K562 (cell line): ENCODE results near the gene CGNL1. TPM values are rescaled to one million over a fixed set of nuclear protein-coding genes. Genes with fewer than 3 reads are reported as not detected.

ENCODE experiments used
- ATAC-seq: fragments of 200-7000 bp; cut with Tn5 transposase; 3 replicates; pipeline ENCODE4 v1.9.1; 2020; ENCODE audit warnings: moderate library complexity
- BruUV-seq: library from RNA; stranded (reverse); fragments of 400-500 nt; replicated peaks from 2 replicates; lab custom pipeline; 2021; lab: Mats Ljungman, UMichigan
- CTCF ChIA-PET: fragments of 300-600 bp; formaldehyde crosslinking; extraction: SDS; loops from one replicate; lab custom pipeline; 2021; ENCODE audit warnings: low intra/inter-chr PET ratio; lab: Yijun Ruan, JAX
- POLR2A ChIA-PET: fragments of 300-600, 350-650 bp; sonication (Branson Sonifier 250); formaldehyde crosslinking; extraction: SDS; loops from one replicate; lab custom pipeline; 2021; ENCODE audit warnings: antibody characterized with exemption, inconsistent platforms; lab: Yijun Ruan, JAX
- DNase-seq, 4 experiments: peaks; one replicate each; pipeline versions ENCODE4 v3.0.0 to v3.0.0-alpha.2; 2011 to 2018; ENCODE audit warnings: low spot score in 3 of 4, mixed read lengths in 3 of 4; ENCODE audit errors: extremely low read depth in 1 of 4
- FAIRE-seq: peaks from 2 replicates; lab custom pipeline; 2011; peaks lifted over from hg19 to GRCh38; lab: Jason Lieb, UNC
- H2AFZ ChIP-seq: 2 replicates; pipeline ENCODE4 v1.6.0; 2011; ENCODE audit warnings: low read depth, low read length, control low read depth, inconsistent platforms
- H3K27ac ChIP-seq: fragments of 200-600 bp; 3 replicates; pipeline ENCODE4 v1.8.0; 2011; ENCODE audit warnings: low read depth, mild to moderate bottlenecking, control low read depth, inconsistent platforms, low read length, moderate library complexity, mixed read lengths; ENCODE audit errors: extremely low read depth
- H3K27me3 ChIP-seq, 2 experiments: fragments of 300-600 bp in 1 of 2; 2 replicates in 1 of 2; 3 replicates in 1 of 2; pipeline versions ENCODE4 v1.6.0 to v1.8.0; 2011; ENCODE audit warnings: inconsistent platforms in 2 of 2, low read length in 2 of 2, mild to moderate bottlenecking in 1 of 2, mixed read lengths in 1 of 2, moderate library complexity in 1 of 2; ENCODE audit not compliant: control insufficient read depth in 2 of 2, insufficient read depth in 2 of 2
- H3K36me3 ChIP-seq: fragments of 300-600 bp; 3 replicates; pipeline ENCODE4 v1.8.0; 2011; ENCODE audit warnings: mild to moderate bottlenecking, low read length, inconsistent platforms; ENCODE audit not compliant: control insufficient read depth, insufficient read depth
- H3K4me1 ChIP-seq, 2 experiments: fragments of 200-600 bp in 1 of 2; replicated peaks in 1 of 2; 2 replicates in 1 of 2; 3 replicates in 1 of 2; pipeline versions ENCODE4 v1.5.1 to v1.8.0; 2011; ENCODE audit warnings: inconsistent platforms in 2 of 2, low read length in 2 of 2, mild to moderate bottlenecking in 1 of 2, mixed read lengths in 1 of 2, moderate library complexity in 1 of 2; ENCODE audit not compliant: control insufficient read depth in 2 of 2, insufficient read depth in 2 of 2
- H3K4me2 ChIP-seq: 2 replicates; pipeline ENCODE4 v1.6.1; 2011; ENCODE audit warnings: low read length, control low read depth, inconsistent platforms, mixed read lengths; ENCODE audit not compliant: insufficient read depth
- H3K4me3 ChIP-seq: fragments of 200-600 bp; sonication (generic), shearing (Covaris generic); 2 replicates; pipeline ENCODE4 v1.5.1; 2016; ENCODE audit warnings: control low read depth, inconsistent platforms
- H3K79me2 ChIP-seq: fragments of 200-600 bp; 3 replicates; pipeline ENCODE4 v1.8.0; 2011; ENCODE audit warnings: low read length, inconsistent platforms; ENCODE audit not compliant: control insufficient read depth, insufficient read depth
- H3K9ac ChIP-seq, 2 experiments: 2 replicates each; pipeline versions ENCODE4 v1.6.0 to v1.6.1; 2011; ENCODE audit warnings: low read depth in 2 of 2, low read length in 2 of 2, control low read depth in 1 of 2, inconsistent platforms in 1 of 2, mild to moderate bottlenecking in 1 of 2, mixed read lengths in 1 of 2; ENCODE audit not compliant: insufficient read depth in 1 of 2
- H3K9me1 ChIP-seq: one replicate; pipeline ENCODE4 v1.6.0; 2011; ENCODE audit warnings: inconsistent platforms, mild to moderate bottlenecking, low read length, moderate library complexity; ENCODE audit not compliant: control insufficient read depth, insufficient read depth
- H3K9me3 ChIP-seq: replicated peaks from 2 replicates; pipeline ENCODE4 v1.5.1; 2011; ENCODE audit warnings: low read depth, low read length, inconsistent platforms; ENCODE audit not compliant: control insufficient read depth, insufficient read depth
- H4K20me1 ChIP-seq: replicated peaks from 2 replicates; pipeline ENCODE4 v1.6.1; 2011; ENCODE audit warnings: low read length, inconsistent platforms, mixed read lengths; ENCODE audit not compliant: control insufficient read depth, insufficient read depth
- HSF4 ChIP-seq: fragments of 250-450 bp; sonication (Bioruptor Pico); IDR thresholded peaks from 2 replicates; pipeline ENCODE4 v2.1.2; 2022; ENCODE audit warnings: mild to moderate bottlenecking, moderate library complexity, borderline replicate concordance
- KDM5B ChIP-seq: fragments of 200-600 bp; sonication (generic); IDR thresholded peaks from 2 replicates; pipeline ENCODE4 v1.6.1; 2012; ENCODE audit warnings: low read depth, mild to moderate bottlenecking, moderate library complexity, low read length, control low read depth, inconsistent platforms; ENCODE audit not compliant: insufficient replicate concordance
- PHB ChIP-seq: fragments of 250-450 bp; sonication (Bioruptor Pico); IDR thresholded peaks from 2 replicates; pipeline ENCODE4 v1.5.0; 2021
- ZFP30 ChIP-seq: fragments of 250-450 bp; sonication (Bioruptor Pico); IDR thresholded peaks from 2 replicates; pipeline ENCODE4 v1.8.0; 2022; ENCODE audit warnings: moderate library complexity, mild to moderate bottlenecking, inconsistent platforms, borderline replicate concordance
- WGBS: fragments of 100-300 bp; shearing (Covaris generic); methylation state at CpG from one replicate; pipeline ENCODE4 v1.1.6; 2016; ENCODE audit warnings: low coverage, mixed read lengths; ENCODE audit not compliant: insufficient coverage; ENCODE audit errors: missing lambda C conversion rate; 5-methylcytosine and 5-hydroxymethylcytosine counted together
- in situ Hi-C: fragments of 300-500 bp; cut with MboI; formaldehyde crosslinking; loops from 4 replicates; pipeline ENCODE4 v1.15.0; 2018; ENCODE audit warnings: inconsistent platforms, mixed read lengths
- intact Hi-C: fragments of 100-400 bp; cut with micrococcal nuclease; formaldehyde crosslinking; loops from 2 replicates; pipeline ENCODE4 v1.14.2; 2022
- polyA plus RNA-seq, 8 experiments: library from polyadenylated mRNA; depleted of rRNA in 4 of 8; stranded (reverse) in 5 of 8; unstranded in 3 of 8; fragments of >200 nt; fragmentation: Nextera tagmentation in 2 of 8; fragmentation: Illumina TruSeq in 1 of 8; extraction: Ambion mirVana in 2 of 8; extraction: Trizol in 1 of 8; gene quantifications; 2 replicates each; pipeline versions ENCODE4 v1.2.1 to v1.2.3, GENCODE V29; 2011 to 2014; ENCODE audit warnings: inconsistent platforms in 1 of 8, missing spikeins in 1 of 8
- total RNA-seq, 7 experiments: library from RNA; depleted of rRNA in 6 of 7; stranded (reverse); fragments of >200 nt in 6 of 7; fragmentation: Illumina TruSeq in 2 of 7; extraction: Trizol in 2 of 7; gene quantifications; 2 replicates each; pipeline versions ENCODE4 v1.2.1 to v1.2.3, GENCODE V29; 2011 to 2021; ENCODE audit warnings: low replicate concordance in 1 of 7
- TF ChIP-seq, protein P1 (sequence below): IDR thresholded peaks from 2 replicates; pipeline ENCODE4 v1.6.1; 2011; ENCODE audit not compliant: insufficient read length; ENCODE audit errors: extremely low read depth
- TF ChIP-seq, protein P2 (sequence below): fragments of 150-350 bp; IDR thresholded peaks from 2 replicates; pipeline ENCODE4 v1.6.1; 2014; ENCODE audit warnings: low read depth, mild to moderate bottlenecking, low read length, borderline replicate concordance
- TF ChIP-seq, protein P3 (sequence below): fragments of 450-650 bp; IDR thresholded peaks from 2 replicates; pipeline ENCODE4 v1.6.1; 2017; ENCODE audit warnings: antibody characterized with exemption
- TF ChIP-seq, protein P4 (sequence below): sonication (generic); formaldehyde crosslinking; IDR thresholded peaks from 2 replicates; pipeline ENCODE4 v1.8.1; 2022; ENCODE audit warnings: missing genetic modification reagents

Gene CGNL1
- total and polyA plus RNA-seq, 9 of the 15 experiments (the other 6 are each of a cell fraction or from before 2014, with no cell fraction given), result 0.01 to 0.07 TPM; not detected in 7

DNA sequence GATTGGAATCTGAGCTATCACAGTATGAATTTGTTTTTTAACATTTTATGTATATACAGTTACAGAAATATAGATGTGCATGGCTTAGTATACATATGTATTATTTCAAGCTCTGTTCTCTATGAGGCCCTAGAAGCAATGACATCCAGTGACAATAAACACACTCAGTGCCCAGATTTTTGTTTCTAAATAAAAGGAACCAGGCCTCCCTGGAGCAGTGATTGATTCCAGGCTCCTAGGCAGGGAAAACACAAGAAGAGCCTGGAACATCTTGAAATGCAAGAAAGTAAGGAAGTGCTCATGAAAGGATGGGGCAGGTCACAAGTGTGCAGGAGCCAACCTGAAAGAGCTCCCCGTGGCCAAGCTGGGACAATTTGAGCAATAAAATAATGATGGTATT is 18.5 kb upstream of the CGNL1 start:
- in situ Hi-C loops (no loop called here), intact Hi-C loops (no loop called here)
- Histone ChIP-seq H3K79me2 (no peaks in the 10 kb centered on the region), H3K9me1 (no peaks in the 10 kb centered on the region), H3K36me3 (no peaks in the 10 kb centered on the region), H3K4me2 (no peak overlapping the region), H3K9ac (no peak overlapping the region), H3K27ac (no peak overlapping the region), H3K4me3 (no peak overlapping the region), H2AFZ (no peak overlapping the region), H3K27me3 (peaks cover 22 to 29% of the 10 kb centered on the region in 2 experiments), H3K4me1 (no peaks in the 10 kb centered on the region), H4K20me1 (no peaks in the 10 kb centered on the region), H3K9me3 (no peaks in the 10 kb centered on the region)
- no peak for DNase-seq
- ATAC-seq, result no peak
- FAIRE-seq, result no peak
- CTCF ChIA-PET, result no interaction called here
- TF ChIP-seq, protein P1, sequence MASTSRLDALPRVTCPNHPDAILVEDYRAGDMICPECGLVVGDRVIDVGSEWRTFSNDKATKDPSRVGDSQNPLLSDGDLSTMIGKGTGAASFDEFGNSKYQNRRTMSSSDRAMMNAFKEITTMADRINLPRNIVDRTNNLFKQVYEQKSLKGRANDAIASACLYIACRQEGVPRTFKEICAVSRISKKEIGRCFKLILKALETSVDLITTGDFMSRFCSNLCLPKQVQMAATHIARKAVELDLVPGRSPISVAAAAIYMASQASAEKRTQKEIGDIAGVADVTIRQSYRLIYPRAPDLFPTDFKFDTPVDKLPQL, result no peak
- TF ChIP-seq, protein P2, sequence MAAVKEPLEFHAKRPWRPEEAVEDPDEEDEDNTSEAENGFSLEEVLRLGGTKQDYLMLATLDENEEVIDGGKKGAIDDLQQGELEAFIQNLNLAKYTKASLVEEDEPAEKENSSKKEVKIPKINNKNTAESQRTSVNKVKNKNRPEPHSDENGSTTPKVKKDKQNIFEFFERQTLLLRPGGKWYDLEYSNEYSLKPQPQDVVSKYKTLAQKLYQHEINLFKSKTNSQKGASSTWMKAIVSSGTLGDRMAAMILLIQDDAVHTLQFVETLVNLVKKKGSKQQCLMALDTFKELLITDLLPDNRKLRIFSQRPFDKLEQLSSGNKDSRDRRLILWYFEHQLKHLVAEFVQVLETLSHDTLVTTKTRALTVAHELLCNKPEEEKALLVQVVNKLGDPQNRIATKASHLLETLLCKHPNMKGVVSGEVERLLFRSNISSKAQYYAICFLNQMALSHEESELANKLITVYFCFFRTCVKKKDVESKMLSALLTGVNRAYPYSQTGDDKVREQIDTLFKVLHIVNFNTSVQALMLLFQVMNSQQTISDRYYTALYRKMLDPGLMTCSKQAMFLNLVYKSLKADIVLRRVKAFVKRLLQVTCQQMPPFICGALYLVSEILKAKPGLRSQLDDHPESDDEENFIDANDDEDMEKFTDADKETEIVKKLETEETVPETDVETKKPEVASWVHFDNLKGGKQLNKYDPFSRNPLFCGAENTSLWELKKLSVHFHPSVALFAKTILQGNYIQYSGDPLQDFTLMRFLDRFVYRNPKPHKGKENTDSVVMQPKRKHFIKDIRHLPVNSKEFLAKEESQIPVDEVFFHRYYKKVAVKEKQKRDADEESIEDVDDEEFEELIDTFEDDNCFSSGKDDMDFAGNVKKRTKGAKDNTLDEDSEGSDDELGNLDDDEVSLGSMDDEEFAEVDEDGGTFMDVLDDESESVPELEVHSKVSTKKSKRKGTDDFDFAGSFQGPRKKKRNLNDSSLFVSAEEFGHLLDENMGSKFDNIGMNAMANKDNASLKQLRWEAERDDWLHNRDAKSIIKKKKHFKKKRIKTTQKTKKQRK, result no peak
- TF ChIP-seq KDM5B (no peak), HSF4 (CRISPR knock-in tag) (no peak), PHB (no peak), ZFP30 (CRISPR knock-in tag) (no peak)
- TF ChIP-seq, protein P3, sequence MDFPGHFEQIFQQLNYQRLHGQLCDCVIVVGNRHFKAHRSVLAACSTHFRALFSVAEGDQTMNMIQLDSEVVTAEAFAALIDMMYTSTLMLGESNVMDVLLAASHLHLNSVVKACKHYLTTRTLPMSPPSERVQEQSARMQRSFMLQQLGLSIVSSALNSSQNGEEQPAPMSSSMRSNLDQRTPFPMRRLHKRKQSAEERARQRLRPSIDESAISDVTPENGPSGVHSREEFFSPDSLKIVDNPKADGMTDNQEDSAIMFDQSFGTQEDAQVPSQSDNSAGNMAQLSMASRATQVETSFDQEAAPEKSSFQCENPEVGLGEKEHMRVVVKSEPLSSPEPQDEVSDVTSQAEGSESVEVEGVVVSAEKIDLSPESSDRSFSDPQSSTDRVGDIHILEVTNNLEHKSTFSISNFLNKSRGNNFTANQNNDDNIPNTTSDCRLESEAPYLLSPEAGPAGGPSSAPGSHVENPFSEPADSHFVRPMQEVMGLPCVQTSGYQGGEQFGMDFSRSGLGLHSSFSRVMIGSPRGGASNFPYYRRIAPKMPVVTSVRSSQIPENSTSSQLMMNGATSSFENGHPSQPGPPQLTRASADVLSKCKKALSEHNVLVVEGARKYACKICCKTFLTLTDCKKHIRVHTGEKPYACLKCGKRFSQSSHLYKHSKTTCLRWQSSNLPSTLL, result no peak
- TF ChIP-seq, protein P4, sequence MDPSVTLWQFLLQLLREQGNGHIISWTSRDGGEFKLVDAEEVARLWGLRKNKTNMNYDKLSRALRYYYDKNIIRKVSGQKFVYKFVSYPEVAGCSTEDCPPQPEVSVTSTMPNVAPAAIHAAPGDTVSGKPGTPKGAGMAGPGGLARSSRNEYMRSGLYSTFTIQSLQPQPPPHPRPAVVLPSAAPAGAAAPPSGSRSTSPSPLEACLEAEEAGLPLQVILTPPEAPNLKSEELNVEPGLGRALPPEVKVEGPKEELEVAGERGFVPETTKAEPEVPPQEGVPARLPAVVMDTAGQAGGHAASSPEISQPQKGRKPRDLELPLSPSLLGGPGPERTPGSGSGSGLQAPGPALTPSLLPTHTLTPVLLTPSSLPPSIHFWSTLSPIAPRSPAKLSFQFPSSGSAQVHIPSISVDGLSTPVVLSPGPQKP (CRISPR knock-in tag), result no peak
- POLR2A ChIA-PET, result no interaction called here
- 0% methylated on average over 1 of the region's 1 CpG for WGBS
- no TSS peak for BruUV-seq
